ENCODE data around the gene C11orf54. TPM values are rescaled to one million over a fixed set of nuclear protein-coding genes. Genes with fewer than 3 reads are reported as not detected.

The C11orf54 gene
- total RNA-seq, 1 experiment from 2014 or later = 18.9 TPM

Other genes starting within 250 kb of the C11orf54 start
- gene SMCO4, start 198.3 kb upstream of the C11orf54 start, total RNA-seq (2014; rRNA removed; shearing (Covaris generic)) = 4.2 and 7.2 TPM in 2 replicates
- 22.7 and 24.9 TPM in 2 replicates for gene CEP295, start 80.0 kb upstream of the C11orf54 start, total RNA-seq (2014; rRNA removed; shearing (Covaris generic))
- 134 and 154 TPM in 2 replicates for gene TAF1D, start 177 bp upstream of the C11orf54 start, total RNA-seq (2014; rRNA removed; shearing (Covaris generic))
- 36.5 and 41.3 TPM in 2 replicates for gene MED17, start 42.6 kb downstream of the C11orf54 start, total RNA-seq (2014; rRNA removed; shearing (Covaris generic))
- not detected in 2 replicates for gene VSTM5, start 108.9 kb downstream of the C11orf54 start, total RNA-seq (2014; rRNA removed; shearing (Covaris generic))

All from RPMI7951 (cell line).